KMS-11 (cell line): ENCODE data around the gene KSR2.

Experiments used
- H2AFZ ChIP-seq: fragments of 200-600 bp; sonication (generic); 2 replicates; pipeline ENCODE4 v1.6.1; 2016; ENCODE audit warnings: antibody characterized with exemption, mixed run types, low read depth
- H3K27ac ChIP-seq: fragments of 200-600 bp; sonication (generic); 2 replicates; pipeline ENCODE4 v1.6.1; 2016; ENCODE audit warnings: mild to moderate bottlenecking, mixed run types
- H3K27me3 ChIP-seq: fragments of 200-600 bp; sonication (generic); 2 replicates; pipeline ENCODE4 v1.6.1; 2017; ENCODE audit warnings: mild to moderate bottlenecking, low read depth, mixed run types, moderate library complexity; ENCODE audit not compliant: insufficient read depth
- H3K36me3 ChIP-seq: fragments of 200-600 bp; sonication (generic); 2 replicates; pipeline ENCODE4 v1.6.1; 2017; ENCODE audit warnings: mild to moderate bottlenecking, mixed run types; ENCODE audit not compliant: insufficient read depth
- H3K4me1 ChIP-seq: fragments of 200-600 bp; sonication (generic); 2 replicates; pipeline ENCODE4 v1.6.1; 2016; ENCODE audit warnings: mild to moderate bottlenecking, low read depth, mixed run types; ENCODE audit not compliant: poor library complexity, severe bottlenecking
- H3K4me2 ChIP-seq: fragments of 200-600 bp; sonication (generic); 2 replicates; pipeline ENCODE4 v1.7.0; 2016; ENCODE audit warnings: mild to moderate bottlenecking, mixed run types
- H3K4me3 ChIP-seq: fragments of 200-600 bp; sonication (generic); IDR thresholded peaks from 2 replicates; pipeline ENCODE4 v1.6.1; 2017; ENCODE audit warnings: low read depth, low read length, mixed read lengths; ENCODE audit not compliant: insufficient read depth
- H3K79me2 ChIP-seq: fragments of 200-600 bp; sonication (generic); 2 replicates; pipeline ENCODE4 v1.6.1; 2016; ENCODE audit warnings: low read depth, mixed run types; ENCODE audit not compliant: insufficient read depth
- H3K9ac ChIP-seq: fragments of 200-600 bp; sonication (generic); 2 replicates; pipeline ENCODE4 v1.6.1; 2016; ENCODE audit warnings: mild to moderate bottlenecking, mixed run types
- H4K20me1 ChIP-seq: fragments of 200-600 bp; sonication (generic); 2 replicates; pipeline ENCODE4 v1.6.1; 2016; ENCODE audit warnings: mild to moderate bottlenecking, mixed run types; ENCODE audit not compliant: insufficient read depth
- TF ChIP-seq, protein P1 (sequence below): fragments of 200-600 bp; sonication (generic); conservative IDR thresholded peaks from 2 replicates; pipeline ENCODE4 v1.6.1; 2017; ENCODE audit warnings: low read depth, mild to moderate bottlenecking, antibody characterized with exemption, low read length, moderate library complexity, mixed read lengths

The KSR2 gene

DNA sequence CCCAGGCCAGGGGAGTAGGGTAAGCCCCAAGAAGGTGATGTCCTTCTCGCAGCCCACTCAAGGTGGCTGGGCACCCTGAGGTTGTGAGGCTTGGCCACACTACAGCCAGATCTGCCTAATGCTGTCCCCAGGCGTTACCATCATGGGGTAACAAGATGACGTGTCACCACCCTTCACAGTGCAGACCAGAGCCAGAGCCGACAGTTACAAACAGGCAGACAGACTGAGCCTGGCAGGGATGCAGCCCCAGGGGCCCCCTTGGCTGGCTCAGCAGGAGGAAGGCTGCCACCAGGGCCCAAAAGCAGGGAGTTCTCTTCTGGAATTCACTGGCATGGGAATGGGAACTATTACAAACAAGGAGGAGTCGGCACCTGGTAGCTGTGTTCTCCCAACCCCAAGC, 304.6 kb downstream of the KSR2 start:
- Histone ChIP-seq H3K4me2 (no peak overlapping the region), H3K27me3 (no peaks in the 10 kb centered on the region), H3K79me2 (no peaks in the 10 kb centered on the region), H3K36me3 (no peaks in the 10 kb centered on the region), H3K4me3 (no peak overlapping the region), H3K4me1 (no peaks in the 10 kb centered on the region), H3K9ac (no peak overlapping the region), H3K27ac (no peak overlapping the region), H4K20me1 (no peaks in the 10 kb centered on the region), H2AFZ (no peak overlapping the region)
- TF ChIP-seq, protein P1, sequence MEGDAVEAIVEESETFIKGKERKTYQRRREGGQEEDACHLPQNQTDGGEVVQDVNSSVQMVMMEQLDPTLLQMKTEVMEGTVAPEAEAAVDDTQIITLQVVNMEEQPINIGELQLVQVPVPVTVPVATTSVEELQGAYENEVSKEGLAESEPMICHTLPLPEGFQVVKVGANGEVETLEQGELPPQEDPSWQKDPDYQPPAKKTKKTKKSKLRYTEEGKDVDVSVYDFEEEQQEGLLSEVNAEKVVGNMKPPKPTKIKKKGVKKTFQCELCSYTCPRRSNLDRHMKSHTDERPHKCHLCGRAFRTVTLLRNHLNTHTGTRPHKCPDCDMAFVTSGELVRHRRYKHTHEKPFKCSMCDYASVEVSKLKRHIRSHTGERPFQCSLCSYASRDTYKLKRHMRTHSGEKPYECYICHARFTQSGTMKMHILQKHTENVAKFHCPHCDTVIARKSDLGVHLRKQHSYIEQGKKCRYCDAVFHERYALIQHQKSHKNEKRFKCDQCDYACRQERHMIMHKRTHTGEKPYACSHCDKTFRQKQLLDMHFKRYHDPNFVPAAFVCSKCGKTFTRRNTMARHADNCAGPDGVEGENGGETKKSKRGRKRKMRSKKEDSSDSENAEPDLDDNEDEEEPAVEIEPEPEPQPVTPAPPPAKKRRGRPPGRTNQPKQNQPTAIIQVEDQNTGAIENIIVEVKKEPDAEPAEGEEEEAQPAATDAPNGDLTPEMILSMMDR = no peak

GRCh38 chr12:117662620-117663395, 306.0 kb downstream of the KSR2 start:
- no peaks in the 10 kb centered on the region for H3K4me1 ChIP-seq
- H4K20me1 ChIP-seq = no peaks in the 10 kb centered on the region
- H3K9ac ChIP-seq = no peak overlapping the region
- H3K79me2 ChIP-seq = no peaks in the 10 kb centered on the region
- no peaks in the 10 kb centered on the region for H3K27me3 ChIP-seq
- H3K4me2 ChIP-seq = no peak overlapping the region
- TF ChIP-seq, protein P1 = no peak
- no peak overlapping the region for H3K4me3 ChIP-seq
- no peak overlapping the region for H2AFZ ChIP-seq
- H3K36me3 ChIP-seq = no peaks in the 10 kb centered on the region
- no peak overlapping the region for H3K27ac ChIP-seq

GRCh38 chr12:117662220-117662619, 306.6 kb downstream of the KSR2 start:
- H3K36me3 ChIP-seq = no peaks in the 10 kb centered on the region
- no peaks in the 10 kb centered on the region for H3K27me3 ChIP-seq
- TF ChIP-seq, protein P1 = no peak
- no peak overlapping the region for H3K4me3 ChIP-seq
- H3K79me2 ChIP-seq = no peaks in the 10 kb centered on the region
- no peaks in the 10 kb centered on the region for H4K20me1 ChIP-seq
- H3K4me1 ChIP-seq = no peaks in the 10 kb centered on the region
- no peak overlapping the region for H3K4me2 ChIP-seq
- H2AFZ ChIP-seq = no peak overlapping the region
- no peak overlapping the region for H3K27ac ChIP-seq
- no peak overlapping the region for H3K9ac ChIP-seq

- no peak overlapping the region for H3K9ac ChIP-seq
- no peak overlapping the region for H3K4me2 ChIP-seq
- H3K4me3 ChIP-seq = no peak overlapping the region
- H3K36me3 ChIP-seq = no peaks in the 10 kb centered on the region
- H2AFZ ChIP-seq = no peak overlapping the region
- H3K27me3 ChIP-seq = no peaks in the 10 kb centered on the region
- no peaks in the 10 kb centered on the region for H3K4me1 ChIP-seq
- TF ChIP-seq, protein P1 = no peak
- no peaks in the 10 kb centered on the region for H3K79me2 ChIP-seq
- H4K20me1 ChIP-seq = no peaks in the 10 kb centered on the region
- no peak overlapping the region for H3K27ac ChIP-seq
These were observed 307.3 kb downstream of the KSR2 start for GRCh38 chr12:117661471-117661870.
